DMS114 treated with DMSO at 0.1 percent for 48 hours (cell line): Measurements from ENCODE around the gene PPP1R1B.

Experiments used
- DNase-seq: peaks from one replicate; lab custom pipeline; 2025; ENCODE audit not compliant: unreplicated experiment; lab: John Stamatoyannopoulos, UW

PPP1R1B gene

DNA sequence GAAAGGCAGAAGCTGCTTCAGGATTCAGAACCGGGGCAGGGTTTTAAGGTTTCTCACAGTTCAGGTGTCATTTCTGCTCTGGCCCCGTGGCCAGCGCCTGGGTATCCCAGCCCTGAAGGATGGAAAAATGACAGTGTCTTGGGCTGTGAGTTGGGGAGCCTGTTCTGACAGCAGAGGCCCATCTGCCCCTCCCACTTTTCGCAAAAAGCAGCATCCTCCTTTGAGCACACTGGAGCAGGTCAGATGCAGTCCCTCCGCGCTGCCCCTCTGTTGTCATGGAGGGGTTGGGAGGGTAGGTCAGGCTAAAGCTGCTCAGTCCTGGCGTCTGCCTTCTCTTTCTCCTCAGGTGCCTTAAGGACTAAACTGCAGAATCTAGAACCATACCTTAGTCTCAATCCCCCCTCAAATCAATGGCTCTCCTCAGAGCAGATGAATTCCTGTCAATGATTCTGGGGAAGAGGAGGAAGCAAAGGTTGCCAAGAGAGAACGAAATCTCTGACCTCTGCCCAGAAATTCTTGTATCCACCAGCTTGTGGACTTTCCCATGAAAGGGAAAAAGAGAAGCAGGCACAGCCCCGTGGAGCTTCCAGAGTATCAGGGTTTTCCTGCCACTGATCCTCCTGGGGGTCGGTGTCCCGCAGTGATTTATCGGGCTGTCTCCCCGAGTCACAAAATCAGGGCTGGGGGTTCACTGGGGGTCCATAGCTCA, 26.3 kb upstream of the PPP1R1B start:
- no peak for DNase-seq

DNA sequence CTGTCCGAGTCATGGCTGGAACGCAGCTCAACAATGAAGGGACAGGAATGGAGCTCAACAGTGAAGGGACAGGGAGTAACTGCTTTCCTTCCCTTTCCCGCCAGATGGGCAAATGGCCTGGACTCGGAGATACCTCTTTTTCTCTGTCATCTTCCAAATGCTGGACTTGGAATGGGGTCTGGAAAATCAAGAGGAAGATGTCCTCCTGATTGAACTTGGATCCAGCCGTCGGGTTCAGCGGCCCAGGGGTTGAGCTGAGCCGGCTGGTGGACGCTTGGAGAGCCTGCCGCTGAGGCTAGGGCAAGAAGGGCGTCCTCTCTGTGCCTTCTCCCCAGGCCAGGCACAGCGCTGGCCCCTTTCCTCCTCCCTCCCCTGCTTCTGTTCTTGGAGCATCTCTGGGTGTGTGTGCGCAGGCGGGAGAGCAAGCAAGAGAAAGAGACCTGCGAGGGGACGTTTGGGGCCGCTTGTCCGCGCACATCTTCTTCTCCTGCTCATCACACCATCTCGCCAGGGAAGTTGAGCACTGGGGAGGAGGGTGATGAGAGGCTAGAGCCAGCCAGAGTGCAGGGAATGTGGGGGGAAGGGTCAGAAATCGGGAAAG, 25.7 kb upstream of the PPP1R1B start:
- no peak for DNase-seq

DNA sequence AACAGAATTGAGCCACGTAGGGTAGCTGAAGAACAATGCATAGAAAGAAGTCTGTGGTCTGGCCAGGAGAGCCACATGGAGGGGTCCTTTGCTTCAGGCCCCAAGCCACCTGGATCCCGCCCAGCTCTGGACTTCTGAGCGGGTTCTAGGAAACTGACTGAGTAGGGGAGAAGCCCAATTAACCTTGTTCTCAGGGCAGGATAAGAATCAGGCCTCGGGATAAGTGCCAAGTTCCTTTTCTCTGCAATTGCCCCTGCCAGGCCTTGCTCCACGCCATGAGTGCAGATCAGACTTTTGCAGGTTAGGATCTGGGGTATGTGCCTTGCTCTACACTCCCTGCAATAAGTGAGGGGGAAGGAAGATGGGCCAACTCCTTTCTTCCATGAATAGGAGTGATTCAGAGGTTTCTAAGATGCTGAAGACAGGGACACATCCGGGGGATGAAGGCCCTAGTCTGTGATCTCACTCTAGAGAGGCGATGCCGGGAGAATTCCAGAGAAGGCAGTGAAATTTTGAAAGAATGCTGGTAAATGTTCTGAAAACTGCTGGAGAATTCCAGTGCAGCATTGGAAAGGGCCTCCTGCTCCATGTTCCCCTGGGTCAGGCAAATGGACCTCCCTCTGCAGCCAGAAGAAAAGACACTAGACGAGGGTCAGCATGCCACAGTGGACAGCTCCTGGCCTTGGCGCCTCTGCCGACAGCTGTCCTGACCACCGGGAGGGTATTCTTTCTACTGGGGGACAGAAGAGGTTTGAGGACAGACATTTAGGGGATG, 24.8 kb upstream of the PPP1R1B start:
- DNase-seq, result no peak

DNA sequence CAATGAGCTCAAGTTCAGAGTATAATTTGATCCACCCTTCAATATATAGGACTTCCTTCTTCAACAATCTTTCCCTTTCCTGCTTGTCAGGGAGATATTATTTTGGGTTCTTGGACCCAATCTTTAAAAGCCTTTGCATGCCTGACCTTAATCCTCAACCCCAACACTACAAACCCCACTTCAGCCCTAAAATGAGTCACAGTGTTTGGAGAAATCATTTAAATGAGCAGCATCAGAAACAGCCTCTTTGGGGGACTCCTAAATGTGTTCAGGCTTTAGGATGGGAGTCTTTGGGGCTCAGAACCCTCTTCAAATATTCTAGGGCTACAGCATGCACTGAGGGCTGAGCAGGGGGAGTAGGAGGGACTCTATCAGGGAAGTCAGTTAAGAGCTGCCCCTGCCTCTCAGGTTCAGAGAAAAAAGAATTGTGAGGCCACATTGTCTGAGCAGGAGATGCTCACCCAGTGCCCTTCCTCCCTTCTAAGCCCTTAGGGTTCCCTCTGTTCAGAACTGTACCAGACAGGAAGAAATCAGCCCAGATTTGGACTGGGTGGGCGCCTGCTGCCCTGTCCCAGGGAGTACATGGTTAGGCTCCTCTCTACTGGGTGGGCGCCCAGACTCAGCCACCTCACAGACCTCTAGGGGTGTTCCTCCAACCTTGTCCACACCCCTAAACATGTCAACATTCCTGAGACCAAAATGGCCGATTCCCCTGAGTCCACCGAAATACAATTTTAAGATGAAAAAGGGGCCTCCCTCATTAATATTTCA, 24.0 kb upstream of the PPP1R1B start:
- DNase-seq, result no peak

DNA sequence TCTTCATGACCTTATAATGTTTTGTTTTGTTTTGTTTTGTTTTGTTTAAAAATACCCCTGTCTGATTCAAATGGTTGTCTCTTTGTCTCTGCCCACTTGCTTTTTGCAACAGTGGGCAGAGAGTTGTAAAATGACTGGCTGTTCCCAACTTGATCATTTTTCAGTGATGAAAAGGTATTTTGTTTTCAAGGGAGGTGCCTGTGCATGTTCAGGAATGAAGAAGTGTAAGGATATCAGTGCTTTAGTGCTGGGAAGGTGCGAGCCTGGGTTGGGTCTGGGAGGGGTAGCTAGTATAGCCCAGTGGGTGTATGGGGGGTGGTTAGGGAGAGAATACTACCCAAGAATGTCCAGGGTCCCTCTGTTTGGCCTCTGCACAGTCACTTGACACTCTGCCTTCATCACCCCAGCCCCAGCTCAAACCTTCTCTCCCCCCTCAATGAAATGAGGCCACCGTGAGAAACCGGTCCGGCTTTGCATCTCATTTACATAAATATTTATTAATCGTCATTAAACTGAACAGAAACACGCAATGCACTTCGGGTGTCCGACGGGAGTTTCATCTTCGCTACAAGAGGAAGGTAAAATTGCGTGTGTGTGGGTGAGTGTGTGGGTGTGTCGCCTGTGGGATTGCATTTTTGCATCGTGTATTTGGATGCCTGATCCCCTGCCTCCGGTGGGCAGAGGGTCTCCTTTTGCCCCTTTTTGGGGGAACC, 23.3 kb upstream of the PPP1R1B start:
- DNase-seq, result no peak

DNA sequence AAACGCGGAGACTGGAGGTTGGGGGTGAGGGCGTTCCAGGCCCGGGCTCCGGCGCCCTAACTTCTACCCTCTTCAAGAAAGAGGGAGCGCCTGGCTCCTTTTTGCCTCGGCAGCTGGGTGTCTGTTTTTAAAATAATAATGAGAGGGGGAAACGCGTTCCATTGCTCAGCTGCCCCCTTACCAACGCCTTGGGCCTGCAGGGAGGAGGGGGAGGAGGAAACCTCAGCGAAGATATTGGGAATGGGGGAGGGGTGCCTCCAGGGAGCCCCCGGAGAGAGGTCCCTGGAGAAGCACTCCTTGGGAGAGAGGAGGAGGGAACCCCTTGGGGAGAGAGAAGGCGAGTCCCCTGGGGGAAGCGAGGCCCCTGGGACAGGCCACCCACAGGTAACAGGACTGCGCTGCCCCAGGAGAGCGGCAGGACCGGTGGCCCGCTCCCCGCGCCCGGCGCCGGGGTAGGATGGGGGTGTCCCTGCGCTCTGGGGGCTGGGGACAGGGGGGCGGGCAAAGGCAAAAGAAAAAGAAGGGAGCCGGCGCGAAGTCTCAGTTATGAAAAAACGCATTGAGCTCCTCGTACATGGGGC, 21.8 kb upstream of the PPP1R1B start:
- DNase-seq, result no peak

DNA sequence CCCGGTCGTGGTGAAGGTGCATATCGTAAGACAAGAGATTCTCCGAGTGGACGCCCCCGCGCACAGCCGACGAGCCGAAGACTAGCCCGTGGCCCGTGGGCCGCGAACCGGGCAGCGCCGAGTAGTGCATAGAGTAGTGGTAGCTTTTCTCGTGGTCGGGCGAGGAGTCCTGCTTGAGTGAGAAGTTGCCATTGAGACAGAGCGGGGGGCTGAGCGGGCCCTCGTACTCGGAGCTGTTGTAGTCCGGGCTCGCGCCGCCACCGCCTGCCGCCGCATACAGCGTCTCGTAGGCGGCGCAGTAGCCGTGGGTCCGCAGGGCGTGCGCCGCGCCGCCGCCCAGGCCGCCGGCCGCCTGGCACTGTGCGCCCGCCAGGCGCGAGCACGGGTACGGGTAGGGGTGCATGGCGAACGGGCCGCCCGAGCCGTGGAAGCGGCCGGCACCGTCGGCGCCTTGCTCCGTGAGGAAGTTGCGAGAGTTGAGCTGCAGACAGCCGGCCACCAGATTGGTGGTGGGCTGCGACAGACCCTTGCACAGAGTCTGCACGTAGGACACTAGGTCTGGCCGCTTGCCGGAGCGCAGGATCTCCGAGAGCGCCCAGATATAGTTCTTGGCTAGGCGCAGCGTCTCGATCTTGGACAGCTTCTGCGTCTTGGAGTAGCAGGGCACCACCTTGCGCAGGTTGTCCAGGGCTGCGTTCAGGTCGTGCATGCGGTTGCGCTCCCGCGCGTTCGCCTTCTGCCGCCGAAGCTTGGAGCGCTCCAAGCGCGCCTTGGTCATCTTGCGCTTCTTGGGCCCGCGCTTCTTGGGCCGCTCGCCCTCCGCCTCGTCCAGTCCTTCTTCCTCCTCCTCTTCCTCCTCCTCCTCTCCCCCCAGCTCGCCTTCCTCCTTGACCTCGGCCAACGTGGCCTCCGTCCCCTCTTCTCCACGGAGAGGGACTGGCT, 21.0 kb upstream of the PPP1R1B start:
- DNase-seq, result no peak

DNA sequence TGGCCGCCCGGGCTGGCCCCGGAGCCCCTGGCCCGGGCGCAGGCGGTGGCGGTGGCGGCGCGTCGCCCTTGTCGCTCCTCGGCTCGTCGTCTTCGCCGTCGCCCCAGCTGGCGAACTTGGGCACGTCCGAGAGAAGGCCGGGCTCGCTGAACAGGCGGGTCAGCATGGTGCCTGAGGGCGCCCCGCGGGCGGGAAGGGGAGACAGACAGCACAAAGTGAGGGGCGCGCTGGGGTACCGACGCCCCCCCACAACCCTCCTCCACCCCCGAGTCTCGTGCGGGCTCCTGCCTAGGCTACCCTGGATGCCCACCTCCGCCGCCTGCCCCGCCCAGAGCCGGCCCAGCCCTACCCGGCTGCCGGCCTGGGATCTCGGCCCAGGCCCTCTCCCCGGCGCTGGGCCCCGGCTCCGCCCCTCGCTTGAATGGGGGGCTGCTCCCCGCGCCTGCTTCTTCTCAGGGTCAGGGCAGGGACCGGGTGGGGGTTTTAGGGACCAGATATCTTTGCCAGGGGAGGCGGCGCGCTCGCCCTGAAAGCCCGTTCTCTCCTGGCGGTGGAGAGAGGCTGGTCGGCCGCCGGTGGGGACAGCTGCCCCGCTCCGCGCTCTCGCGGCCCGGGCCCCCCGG, 20.2 kb upstream of the PPP1R1B start:
- DNase-seq, result no peak

DNA sequence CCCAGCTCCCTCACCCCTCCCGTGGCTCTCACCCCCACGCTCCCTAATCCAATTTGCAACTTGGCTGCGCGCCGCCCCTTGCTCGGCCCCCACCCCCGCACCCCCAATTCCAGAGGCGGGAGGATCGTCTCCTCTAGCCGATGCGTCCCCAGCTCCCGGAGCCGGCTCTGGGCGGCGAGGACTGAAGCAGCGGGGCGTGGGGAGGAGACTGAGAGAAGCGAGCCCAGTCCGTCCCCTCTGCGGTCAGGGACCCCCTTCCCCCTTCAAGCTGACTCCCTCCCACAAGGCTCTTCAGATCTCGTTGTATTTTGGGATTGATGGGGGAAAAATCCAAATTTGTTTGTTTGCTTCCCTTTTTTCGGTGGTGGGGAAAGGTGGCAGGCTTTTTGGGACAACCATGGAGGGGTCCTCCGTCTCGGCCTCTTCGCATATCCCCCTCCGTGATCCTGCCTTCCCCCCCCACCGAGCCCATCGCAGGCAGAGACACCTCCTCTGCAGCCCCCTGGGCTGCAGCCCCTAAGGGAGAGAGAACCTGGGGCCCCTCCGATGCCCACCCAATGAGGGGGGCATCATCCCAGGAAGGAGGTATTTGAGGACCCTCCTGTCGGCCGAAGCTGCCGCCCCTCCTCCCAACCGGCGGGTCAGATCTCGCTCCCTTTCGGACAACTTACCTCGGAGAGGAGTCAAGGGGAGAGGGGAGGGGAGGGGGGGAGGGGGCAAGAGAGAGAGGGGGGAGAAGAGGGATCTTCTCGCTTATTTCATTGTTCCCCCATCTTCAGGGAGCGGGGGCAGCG, 19.5 kb upstream of the PPP1R1B start:
- DNase-seq, result no peak

DNA sequence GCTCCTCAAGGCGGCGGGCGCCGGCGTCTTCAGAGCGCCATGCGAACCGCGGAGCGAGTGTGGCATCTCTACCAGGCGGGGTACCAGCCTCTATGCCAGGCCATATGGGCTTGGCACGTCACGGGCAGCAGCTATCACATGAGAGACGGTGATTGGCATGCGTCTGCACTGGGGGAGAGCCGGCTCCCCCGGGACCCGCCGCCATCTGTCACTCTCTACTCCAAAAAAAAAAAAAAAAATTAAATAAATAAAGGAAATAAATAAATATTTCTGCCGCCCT, 19.0 kb upstream of the PPP1R1B start, which contains the start of gene NEUROD2:
TSS of gene NEUROD2 (minus strand) at position 70 of the 280 bp plus-strand sequence. CDS start 1,321 bp downstream, outside the sequence.
- DNase-seq, result no peak

DNA sequence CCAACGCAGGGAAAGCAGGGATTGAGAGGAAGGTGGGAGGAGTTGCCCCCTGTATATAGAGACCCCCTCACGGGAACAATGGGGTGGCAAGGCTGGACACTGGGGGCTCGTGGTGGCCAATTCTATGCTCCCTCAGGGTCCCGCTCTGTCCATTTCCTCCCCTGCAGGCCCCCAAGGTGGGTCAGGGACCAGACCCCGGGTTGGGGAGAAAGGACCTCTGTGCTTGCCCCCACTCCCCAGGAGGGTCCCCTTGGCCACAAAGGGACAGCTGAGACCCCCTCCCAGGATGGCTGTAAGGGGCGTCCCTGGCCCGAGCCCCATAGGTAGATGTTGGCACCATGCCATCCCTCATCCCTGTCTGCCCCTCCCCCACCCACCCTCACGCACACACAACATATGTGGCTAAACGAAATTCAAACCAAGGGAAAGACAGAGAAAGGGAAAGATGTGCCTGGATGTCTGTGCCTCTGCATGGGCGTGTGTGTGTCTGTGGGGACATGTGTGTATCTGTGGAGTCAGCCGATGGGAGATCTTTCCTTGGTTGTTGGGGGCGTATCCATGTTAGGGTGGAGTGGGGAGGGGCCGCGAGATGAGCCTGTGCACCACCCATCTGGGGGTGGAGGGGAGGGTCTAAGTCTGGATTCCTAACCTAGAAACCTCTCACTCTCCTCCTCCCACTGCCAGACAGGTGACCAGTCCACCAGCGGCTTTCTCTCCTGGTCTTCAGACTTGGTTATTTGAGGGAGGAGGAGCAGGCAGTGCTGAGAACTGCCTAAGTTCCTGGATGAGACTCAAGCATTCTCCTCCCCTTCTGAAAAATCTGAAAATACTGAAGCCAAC, 18.4 kb upstream of the PPP1R1B start:
- peak; percentile 9 for DNase-seq

DNA sequence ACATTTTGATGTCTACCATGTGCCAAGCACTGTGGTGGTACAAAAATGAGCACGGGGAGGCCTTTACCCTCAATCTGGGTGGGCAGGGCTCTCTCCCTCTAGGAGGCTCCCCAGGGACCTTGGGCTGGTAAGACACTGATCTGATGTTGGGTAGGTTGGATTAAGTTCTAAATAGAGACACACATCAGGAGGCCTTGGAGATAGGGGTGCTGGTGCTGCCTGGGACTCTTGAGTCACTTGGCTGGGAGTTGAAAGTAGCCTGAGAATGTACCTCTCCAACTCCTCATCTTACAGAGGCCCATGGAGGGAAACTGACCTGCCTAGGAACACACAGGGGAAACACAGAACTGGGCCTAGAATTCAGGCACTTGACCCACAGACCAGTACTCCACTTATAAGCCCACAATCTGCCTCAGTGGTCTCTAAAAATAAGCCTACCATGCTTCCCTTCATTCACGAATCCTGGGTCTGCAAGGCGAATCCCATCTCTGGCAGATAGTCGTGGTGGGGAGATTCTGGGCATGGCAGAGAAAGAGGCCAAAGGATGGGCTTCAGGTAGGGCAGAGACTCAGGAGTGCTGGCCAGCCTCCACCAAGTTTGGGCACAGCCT, 17.2 kb upstream of the PPP1R1B start:
- DNase-seq, result no peak

DNA sequence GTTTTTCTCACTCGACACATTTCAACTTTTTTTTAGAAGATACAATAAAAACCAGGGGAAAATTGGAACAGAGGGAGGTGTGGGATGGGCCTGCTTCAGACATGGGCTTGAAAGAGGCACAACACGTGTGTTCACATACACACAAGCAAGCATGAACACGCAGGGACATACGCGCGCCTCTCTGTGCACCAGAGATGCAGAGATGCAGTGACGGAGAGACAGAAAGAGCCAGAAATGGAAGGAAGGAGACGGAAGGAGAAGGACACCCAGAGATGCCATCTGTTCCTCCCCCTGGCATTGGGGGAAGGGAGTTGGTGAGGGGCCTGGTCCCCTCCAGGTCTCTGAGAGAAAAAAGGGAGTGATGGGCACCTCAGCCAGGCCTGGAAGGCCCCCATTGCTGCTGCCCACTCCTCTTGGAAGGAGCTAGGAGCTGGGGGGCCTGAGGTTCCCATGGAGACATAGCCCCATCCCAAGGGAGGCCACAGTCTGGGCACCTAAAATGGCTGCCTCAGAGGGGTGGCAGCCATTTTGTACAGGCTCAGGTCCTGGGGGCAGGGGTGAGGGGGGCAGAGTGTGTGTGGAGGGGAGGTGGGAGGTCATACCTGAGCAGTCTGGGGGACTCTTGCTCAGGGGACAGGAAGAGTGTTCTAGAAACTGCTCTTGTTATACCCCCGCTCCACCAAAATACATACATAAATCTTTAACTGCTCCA, 15.2 kb upstream of the PPP1R1B start:
- DNase-seq, result no peak

DNA sequence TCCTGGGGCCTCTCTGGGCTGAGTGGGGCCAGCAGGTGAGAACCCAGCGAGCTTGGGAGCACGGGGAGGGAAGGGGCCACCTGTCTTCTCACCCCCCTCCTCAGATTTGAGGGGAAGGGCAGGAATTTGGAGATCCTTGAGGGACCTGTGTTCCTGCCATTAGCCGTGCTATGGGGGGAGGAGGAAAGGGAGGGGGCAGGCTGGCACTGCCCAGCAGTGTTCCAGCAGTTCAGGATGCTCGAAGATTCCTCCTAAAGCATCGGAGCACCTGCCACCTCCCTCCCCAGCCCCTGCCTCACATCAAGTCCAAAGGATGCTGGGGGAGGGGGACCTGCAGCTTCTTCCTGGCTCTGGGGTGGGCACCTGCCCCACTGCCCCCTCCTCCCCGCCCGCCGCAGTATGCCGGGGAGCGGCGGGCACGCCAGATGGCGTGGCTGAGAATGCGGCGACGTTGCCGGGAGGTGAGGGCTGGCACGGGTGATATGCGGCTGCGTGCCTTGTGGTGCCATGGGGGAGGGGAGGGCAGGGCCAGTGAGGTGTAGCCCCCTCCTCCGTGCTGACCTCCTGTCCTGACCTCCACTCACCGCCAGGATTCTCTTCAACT, 14.4 kb upstream of the PPP1R1B start:
- no peak for DNase-seq

DNA sequence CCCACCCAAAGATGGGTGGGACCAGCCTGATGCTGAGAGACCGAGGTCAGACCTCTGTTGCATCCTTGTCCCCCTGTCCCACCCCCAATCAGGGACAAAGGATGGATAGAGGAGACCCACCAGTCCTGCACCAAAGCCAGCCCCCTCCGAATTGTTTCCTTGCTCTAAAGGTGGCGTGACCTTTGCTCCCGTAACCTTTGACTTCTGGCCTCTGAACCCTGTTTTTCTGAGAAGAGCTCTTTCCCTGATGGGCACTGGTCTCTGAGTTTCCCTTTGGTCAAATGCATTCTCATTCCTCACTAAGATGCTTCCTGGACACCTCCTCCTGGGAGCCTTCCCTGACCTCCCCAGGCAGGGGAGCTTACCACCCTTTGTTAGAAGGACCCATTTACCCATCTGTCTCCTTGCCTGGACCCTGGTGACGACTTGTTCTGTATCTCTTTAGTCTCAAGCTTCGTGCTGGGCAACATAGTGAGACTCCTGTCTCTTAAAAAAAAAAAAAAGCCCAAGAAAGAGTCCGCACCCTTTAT, 13.8 kb upstream of the PPP1R1B start:
- DNase-seq, result no peak
